Fibroblast of upper back skin (primary cell): ENCODE results near the gene ACTA2.

ENCODE experiments used
- DNase-seq: peaks from one replicate; pipeline ENCODE4 v3.0.0-alpha.2; 2013

ACTA2 gene

DNA sequence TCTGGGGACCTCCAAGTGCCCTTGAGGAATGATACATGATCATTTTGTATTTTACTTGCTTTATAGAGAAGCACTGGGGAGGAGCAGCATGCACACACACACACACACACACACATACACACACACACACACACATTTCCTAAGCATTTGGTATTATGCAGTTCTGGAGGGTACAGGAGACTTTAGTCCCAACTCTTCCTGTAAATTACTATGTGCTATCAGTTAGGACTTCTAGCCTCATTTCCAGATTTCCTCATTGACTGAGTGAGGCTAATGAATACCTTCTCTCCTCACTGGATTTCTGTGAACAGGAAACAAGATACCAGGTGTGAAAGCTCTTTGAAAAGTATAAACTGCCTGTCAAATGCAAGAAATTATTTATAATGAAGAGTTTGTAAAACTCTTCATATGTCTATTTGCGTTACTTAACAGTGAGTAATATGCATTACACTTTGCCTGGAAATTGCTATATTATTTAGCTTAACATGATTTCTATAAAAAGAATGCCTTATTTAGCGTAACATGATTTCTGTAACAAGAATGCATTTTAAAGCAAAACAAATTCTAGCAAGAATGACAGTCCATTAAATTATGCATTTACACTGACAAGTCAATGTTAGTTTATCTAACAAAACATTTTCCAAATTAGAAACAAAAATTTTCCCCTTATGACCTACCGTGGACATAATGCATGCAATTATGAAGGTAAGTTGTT lies 34.2 kb downstream of the ACTA2 start:
- DNase-seq = no peak

- no peak for DNase-seq
Observed at GRCh38 chr10:88916986-88917385, 35.6 kb downstream of the ACTA2 start.

- no peak for DNase-seq
Observed at GRCh38 chr10:88916231-88916630, 36.3 kb downstream of the ACTA2 start.

DNA sequence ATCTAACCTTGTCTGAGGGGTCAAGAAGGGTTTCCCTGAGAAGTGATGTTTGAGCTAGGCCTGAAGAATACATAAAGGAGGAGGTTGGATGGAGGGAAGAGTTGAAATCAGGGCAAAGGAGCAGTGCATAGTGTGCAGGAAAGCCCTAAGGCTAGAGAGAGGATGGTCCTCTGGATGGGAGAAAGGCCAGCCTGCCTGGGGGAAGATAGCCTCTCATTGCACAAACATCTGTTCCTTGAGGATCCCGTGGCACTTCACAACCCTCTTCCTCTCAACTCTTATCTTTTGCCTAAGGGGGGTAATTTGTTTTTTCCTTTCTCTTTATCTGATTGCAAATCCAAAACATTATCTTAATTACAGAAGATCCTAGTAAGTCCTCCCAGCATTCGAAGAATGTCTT lies 36.8 kb downstream of the ACTA2 start:
- no peak for DNase-seq

DNA sequence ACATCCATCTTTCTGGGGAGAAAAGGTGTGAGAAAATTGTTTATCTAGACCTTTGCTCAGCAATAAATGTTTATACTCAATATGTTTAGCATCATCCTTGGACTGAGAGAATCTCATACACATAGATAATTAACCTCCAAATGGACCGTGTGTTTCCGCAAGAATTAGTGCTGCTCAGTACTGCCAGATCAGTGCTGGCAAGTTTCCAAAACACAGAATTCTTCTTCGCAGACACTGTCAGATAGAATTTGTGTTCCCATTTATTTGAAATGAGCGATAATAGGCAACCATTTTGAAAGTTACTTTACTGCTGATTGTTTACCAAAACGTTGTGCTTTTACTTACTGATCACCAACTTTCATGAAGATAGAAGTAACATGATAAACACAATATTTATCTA lies 38.8 kb downstream of the ACTA2 start:
- DNase-seq = no peak

GRCh38 chr10:88913127-88913526 lies 39.4 kb downstream of the ACTA2 start:
- DNase-seq = peak; percentile 46

DNA sequence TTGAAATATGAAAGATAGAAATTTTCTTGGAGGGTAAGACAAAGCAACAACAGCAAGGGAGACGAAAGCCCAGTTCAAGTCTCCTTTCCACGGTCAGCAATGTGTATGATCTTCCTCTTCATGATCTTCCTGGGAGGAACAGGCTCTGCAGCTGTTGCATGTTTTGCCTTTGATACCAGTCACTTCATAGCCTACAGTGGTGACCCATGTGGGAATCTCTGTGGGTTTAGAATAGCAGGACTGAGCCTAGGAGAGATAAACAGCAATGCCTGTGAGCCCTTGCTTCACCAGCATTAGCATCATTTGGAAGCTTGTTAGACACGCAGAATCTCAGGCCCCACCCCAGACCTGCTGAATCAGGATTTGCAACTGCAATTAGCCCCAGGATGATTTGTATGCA lies 40.7 kb downstream of the ACTA2 start:
- no peak for DNase-seq

GRCh38 chr10:88911116-88911515 lies 41.5 kb downstream of the ACTA2 start:
- DNase-seq = no peak

- DNase-seq = no peak
Observed at GRCh38 chr10:88908194-88908593, 44.4 kb downstream of the ACTA2 start.

- DNase-seq = no peak
Observed at GRCh38 chr10:88906921-88907320, 45.7 kb downstream of the ACTA2 start.

- no peak for DNase-seq
Observed at GRCh38 chr10:88903715-88904114, 48.9 kb downstream of the ACTA2 start.

DNA sequence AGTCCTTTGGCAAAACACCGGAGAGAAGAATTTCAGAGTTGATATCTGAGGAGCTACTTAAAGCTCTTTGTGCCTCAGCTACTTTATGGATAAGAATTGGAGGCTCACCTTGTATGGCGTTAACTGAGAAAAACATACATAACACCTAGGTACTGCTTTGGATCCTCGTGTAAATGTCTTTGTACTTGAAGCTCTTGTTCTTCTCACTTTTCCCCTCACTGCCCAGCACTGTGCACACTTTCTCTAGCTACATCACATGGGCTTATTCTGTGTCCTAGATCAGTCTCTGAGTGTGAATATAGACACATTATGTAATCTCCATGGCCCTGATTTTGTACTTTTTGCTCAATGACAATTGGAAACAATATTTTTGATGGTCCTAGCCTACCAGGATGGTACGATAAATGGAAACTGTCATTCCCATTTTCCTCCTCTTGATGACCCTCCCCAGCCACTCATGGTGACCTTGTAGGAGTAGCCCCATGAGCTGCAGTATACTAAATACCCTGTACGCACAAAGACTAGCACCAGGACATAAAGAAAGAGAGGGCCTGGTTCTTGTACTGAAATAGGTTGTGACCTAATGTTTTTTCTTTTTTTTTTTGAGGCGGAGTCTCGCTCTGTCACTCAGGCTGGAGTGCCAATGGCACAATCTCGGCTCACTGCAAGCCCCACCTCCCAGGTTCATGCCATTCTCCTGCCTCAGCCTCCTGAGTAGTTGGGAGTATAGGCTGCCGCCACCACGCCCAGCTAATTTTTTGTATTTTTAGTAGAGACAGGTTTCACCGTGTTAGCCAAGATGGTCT lies 50.4 kb downstream of the ACTA2 start:
- DNase-seq = no peak

DNA sequence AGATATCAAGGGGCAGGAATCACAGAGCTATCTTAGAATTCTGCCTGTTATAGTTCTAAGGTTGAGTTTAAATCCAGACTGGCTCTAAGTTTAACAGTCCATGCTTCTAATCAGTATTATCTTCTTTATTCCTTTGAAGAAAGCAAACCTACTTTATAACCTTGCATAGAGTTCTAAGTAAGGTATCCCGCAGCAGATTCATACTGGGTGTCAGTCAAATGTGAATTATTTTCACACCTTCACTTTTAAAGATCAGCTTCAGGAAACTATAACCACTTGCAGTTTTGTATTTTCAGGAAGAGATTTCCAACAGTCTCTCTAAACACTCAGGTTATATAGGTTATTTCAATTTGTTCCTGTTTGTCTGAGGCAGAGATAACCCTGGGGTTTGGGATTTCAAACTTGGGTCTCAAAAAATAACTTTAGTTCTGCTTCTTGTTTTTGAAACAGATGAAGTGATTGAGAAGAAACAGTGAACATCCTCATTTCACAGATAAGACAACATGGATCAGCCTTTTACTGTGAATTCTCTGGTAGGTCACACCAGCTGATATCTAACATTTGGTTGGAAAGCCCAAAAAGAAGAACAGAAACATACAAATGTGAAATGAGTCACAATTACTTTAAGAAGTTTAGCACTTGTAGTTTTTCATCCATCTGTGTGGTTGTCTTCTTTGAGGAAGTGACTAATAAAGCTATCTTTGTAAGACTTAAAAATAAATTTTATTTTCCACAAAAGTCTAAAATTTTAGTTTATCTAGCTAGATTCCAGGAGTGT lies 51.2 kb downstream of the ACTA2 start:
- DNase-seq = peak; percentile 50

GRCh38 chr10:88899886-88900285 lies 52.7 kb downstream of the ACTA2 start:
- DNase-seq = no peak

GRCh38 chr10:88898727-88899126 lies 53.8 kb downstream of the ACTA2 start:
- no peak for DNase-seq

- DNase-seq = no peak
Observed at GRCh38 chr10:88896994-88897853, 55.3 kb downstream of the ACTA2 start.

DNA sequence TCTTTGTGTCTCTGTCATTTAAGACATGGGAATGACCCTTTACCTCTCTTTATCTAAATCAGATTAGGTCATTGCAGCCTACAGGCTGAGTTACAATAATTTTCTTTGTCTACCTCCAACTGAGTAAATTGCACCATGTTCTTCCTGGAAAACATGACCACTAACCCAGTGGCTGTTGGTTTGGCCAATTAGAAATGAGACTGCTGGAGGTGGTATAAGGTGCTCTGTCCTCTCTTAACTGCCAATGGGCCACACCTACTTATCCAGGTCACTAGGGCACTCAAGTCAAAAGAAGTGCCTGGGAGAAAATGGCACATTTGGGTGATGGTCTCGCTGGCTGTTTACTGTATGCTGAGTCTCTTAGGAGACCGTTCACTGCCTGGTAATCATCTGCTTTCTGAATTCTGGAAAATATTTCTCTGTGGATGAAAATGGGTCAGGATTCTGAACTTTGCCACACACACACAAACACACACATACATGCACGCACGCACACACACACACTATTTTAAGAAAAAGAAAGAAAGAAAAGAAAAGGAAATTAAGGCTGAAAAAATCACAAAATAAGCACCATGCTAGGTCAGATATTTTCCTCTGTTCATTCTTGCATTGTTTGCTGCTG lies 56.1 kb downstream of the ACTA2 start:
- DNase-seq = no peak

DNA sequence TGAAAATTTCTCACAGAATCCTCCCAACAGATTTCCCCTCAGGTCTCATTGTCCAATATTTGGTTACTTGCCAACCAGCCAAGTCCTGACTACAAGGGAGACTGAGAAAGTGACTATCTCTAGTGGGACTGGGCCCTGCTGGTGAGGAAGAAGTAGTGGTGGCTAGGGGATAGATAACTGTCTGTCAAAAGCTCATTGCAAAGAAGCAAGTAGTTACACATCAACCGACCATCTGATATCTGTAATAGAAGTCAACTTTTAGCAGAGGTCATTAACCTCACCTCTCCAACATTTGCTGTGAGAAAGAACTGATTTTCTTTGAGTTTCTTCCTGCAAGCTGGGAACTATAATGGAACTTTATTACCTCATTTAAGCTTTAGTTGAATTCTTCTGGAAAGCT lies 57.3 kb downstream of the ACTA2 start:
- DNase-seq = no peak

DNA sequence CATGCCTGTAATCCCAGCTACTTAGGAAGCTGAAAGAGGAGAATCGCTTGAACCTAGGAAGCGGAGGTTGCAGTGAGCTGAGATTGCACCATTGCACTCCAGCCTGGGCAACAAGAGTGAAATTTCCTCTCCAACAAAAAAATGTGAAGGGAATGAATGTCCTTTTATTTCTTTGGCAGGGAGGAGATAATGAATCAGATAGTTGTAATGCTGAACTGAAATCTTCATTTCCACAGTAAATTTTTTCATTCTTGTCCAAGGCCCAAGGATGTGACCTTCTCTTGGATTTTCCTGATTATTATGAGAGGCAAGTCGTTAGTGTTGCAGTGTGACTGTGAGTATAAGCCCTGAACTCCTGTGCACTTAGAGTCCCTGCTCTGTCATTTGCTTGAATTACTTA lies 59.0 kb downstream of the ACTA2 start:
- DNase-seq = peak; percentile 64

GRCh38 chr10:88892222-88892967 lies 60.2 kb downstream of the ACTA2 start:
- peak; percentile 80 for DNase-seq

DNA sequence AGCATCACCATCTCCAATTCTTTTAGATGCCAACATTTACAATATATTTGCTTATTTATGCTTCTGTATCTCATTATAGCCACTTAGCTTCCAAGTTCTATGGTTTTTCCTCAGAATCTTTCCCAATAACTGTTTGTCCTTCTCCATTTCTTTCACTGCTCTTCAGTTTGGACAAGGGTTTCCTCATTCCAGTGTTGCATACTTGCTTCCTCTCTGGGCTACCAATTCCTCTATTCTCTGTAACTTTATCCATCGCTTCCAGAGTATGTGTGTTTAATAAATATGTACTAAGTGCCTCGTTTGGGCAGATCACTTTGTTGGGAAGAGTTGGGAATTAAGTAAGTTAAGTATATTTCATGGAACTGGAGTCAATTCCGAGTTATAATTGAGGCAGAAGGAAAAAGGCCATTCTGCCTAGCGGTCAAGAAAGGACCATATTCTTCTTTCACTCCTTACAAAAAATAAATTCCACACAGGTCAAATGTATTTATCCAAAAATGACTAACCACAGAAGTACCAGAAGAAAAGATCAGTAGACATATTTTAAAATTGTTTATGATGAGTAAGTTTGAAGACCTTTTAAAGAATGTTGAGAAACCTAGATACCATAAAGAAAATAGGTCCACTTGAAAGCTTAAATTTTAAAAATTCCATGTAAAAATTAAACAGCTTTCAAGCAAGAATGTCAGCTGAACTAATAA lies 61.7 kb downstream of the ACTA2 start:
- peak; percentile 51 for DNase-seq
